MM.1S (cell line): Measurements from ENCODE around the gene ATP1A2.

Source experiments
- EZH2 ChIP-seq: fragments of 300-600 bp; sonication (generic); optimal IDR thresholded peaks from 2 replicates; pipeline ENCODE3; 2017; ENCODE audit warnings: low read depth, mild to moderate bottlenecking, antibody characterized with exemption, low read length, mixed read lengths
- EZH2phosphoT487 ChIP-seq: fragments of 300-600 bp; sonication (generic); IDR thresholded peaks from 2 replicates; pipeline ENCODE4 v1.6.1; 2018; ENCODE audit warnings: antibody characterized with exemption, low read length
- TF ChIP-seq, protein P1 (sequence below): fragments of 300-600 bp; sonication (generic); IDR thresholded peaks from 2 replicates; pipeline ENCODE4 v1.5.1; 2016; ENCODE audit warnings: antibody characterized with exemption, low read length, mixed read lengths

DNA sequence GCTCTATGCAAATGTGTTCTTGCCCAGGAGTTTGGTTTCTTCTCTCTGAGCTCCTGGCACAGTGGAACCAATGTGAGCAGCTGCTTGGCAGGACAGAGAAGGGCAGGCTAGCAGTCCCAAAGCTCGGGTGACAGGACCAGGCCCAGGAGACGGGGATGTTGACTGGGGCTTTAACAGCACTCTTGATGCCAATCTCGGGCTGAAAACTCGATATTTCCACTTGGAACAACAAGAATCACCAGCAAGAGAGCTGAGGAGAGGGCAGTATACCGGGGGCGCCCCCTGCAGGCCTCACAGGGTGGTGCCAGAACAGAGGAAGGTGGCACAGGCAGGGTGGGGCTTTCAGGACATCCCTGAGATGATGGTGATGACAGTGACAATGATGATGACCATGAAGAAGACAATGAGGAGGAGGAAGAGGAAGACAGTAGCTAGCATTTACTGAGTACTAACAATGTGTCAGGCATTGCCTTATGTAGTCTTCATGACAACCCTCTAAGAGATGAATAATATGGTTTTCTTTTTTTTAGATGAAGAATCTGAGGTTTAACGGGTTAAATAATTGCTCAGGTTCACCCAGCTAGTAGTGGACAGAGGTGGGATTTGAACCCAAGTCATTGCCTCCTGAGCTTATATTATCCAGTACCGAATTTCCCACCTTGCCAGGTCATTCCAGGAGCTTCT lies 36.9 kb upstream of the ATP1A2 start:
- TF ChIP-seq EZH2: no peak
- TF ChIP-seq, protein P1, sequence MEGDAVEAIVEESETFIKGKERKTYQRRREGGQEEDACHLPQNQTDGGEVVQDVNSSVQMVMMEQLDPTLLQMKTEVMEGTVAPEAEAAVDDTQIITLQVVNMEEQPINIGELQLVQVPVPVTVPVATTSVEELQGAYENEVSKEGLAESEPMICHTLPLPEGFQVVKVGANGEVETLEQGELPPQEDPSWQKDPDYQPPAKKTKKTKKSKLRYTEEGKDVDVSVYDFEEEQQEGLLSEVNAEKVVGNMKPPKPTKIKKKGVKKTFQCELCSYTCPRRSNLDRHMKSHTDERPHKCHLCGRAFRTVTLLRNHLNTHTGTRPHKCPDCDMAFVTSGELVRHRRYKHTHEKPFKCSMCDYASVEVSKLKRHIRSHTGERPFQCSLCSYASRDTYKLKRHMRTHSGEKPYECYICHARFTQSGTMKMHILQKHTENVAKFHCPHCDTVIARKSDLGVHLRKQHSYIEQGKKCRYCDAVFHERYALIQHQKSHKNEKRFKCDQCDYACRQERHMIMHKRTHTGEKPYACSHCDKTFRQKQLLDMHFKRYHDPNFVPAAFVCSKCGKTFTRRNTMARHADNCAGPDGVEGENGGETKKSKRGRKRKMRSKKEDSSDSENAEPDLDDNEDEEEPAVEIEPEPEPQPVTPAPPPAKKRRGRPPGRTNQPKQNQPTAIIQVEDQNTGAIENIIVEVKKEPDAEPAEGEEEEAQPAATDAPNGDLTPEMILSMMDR: peak; percentile 100
- TF ChIP-seq EZH2phosphoT487: no peak
